22Rv1 (cell line): ENCODE measurements around the gene RPTOR.

Experiments
- H3K27ac ChIP-seq: fragments of 450-650 bp; 2 replicates; pipeline ENCODE4 v1.5.1; 2017
- CTCF ChIP-seq: fragments of 450-650 bp; IDR thresholded peaks from 2 replicates; pipeline ENCODE4 v1.5.1; 2017; ENCODE audit warnings: mild to moderate bottlenecking
- ZFX ChIP-seq: fragments of 450-650 bp; IDR thresholded peaks from 2 replicates; pipeline ENCODE4 v1.6.1; 2017; ENCODE audit warnings: antibody characterized with exemption, borderline replicate concordance

The RPTOR gene

DNA sequence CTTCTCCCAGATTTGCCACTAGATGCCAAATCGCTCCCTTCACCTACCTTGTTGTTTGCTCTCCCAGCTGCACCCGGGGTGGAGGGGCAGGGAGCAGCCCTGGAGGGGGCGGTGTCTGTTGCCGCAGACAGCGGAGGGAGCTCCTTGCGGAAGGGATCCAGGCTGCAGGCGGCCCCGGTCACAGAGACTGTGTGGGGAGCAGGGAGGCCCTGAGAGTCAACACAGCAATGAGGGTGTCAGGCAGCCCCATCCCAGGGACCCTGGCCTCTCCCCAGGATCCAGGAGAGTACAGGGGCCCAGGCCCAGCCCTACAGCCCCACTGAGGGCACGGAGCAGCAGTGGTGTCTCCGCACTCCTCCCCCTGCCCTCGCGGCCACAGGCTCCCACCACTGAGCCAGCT lies 396.5 kb downstream of the RPTOR start:
- no peak for TF ChIP-seq CTCF
- TF ChIP-seq ZFX: no peak
- no peak overlapping the region for H3K27ac ChIP-seq

DNA sequence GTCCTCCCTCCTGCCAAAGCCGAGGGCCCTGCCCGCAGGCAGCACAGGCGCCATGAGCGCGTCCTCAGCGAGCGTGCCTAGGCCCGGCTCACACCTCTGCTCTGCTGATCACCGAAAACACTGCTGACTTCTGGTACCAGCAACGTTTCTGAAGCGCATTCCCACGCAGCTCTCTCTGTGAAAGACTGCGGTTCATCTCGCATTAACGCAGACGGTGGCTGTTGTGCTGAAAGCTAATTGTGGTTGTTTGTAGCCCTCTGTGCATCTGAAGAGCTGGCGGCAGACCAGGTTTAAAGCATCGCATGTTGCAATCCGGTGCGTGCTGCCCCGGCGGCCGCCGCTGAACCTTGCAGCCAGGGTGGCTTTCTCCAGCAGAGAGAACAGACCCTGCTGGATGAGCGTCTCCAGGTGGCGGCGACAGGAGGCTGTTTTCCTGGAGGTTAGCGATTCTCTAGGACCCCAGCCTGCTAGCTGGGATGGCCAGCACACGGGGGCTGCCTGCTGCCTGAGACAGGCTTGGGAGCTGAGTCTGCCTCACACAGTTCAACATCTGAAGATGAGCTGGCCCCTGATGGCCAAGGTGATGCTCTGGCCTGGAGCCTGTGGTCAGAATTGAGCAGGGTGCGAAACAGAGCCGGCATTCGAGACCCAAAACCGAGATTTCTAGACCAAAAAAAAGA lies 397.2 kb downstream of the RPTOR start:
- TF ChIP-seq CTCF (no peak), ZFX (no peak)
- no peak overlapping the region for H3K27ac ChIP-seq

- H3K27ac ChIP-seq: no peak overlapping the region
These were observed 398.0 kb downstream of the RPTOR start for GRCh38 chr17:80942423-80943345.

DNA sequence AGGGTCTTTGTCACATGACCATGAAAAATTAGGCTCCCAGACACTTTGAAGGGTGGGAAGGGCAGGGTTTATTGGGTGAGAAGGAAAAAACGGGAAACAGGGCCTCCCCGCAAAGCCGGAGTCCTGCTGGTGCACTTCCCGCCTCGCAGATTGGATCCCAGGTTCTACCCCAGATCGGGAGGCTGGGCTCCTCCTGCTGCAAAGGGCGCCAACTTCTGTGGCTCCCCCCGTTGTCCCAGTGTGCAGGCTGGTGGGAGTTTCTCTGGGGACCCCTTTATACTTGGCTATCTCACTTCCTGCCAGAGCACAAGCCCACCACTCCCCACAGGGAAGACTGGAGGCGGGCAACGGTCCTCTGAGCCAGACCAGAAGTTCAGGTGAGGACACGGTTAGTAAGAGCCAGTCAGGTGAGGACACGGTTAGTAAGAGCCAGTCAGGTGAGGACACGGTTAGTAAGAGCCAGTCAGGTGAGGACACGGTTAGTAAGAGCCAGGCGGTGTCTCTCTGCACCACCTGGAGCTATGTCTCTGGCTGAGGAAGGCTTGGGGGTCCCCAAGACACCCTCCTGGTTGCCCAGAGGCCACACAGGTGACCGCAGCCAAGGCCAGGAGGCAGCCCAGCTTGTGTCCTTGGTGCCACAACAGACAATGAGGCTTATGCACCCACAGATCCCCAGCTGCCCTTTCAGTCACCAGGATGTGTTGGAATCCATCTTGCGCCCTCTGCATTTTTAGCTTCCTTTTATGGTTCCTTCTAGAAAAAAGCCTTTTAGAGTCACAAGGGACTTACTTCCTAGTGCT lies 398.9 kb downstream of the RPTOR start:
- no peak overlapping the region for H3K27ac ChIP-seq
- no peak for TF ChIP-seq ZFX
- no peak for TF ChIP-seq CTCF

More at GRCh38 chr17:80942423-80943345, 398.0 kb downstream of the RPTOR start:
- 0 out of 2 replicates have a peak, but pooled peaks have one; percentile 11 for TF ChIP-seq CTCF
- TF ChIP-seq ZFX: no peak

DNA sequence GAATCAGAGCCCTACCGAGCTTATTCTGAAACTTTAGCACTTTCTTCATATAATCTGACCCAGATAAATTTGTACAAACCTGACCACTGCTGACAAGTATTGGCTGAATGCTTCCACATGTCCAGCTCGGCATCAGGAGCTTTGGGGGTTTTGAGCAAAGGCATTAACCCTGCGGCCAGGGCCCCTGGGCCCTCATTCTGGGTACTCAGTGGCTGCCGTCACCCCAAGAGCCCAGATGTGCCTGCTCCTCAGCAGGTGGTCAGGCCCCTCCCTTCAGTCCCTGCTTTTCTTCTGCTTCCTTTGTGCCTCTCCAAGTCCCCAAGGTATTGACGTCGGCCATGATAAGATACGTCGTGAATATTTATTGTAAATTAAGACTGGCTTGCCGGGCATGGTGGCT lies 399.7 kb downstream of the RPTOR start:
- H3K27ac ChIP-seq: no peak overlapping the region
- TF ChIP-seq CTCF: no peak
- no peak for TF ChIP-seq ZFX

- no peak for TF ChIP-seq CTCF
- no peak for TF ChIP-seq ZFX
- no peak overlapping the region for H3K27ac ChIP-seq
These were observed 401.1 kb downstream of the RPTOR start for GRCh38 chr17:80945736-80946135.
